Pancreas (tissue), 10 donors: ENCODE measurements around the gene MYO7A. TPM values are rescaled to one million over a fixed set of nuclear protein-coding genes. Genes with fewer than 3 reads are reported as not detected.
"Not testable (repeated sequence)": the region's sequence is repeated elsewhere in the genome, so short reads cannot be mapped to it uniquely, and the experiment has no call there.

ENCODE experiments used
- ATAC-seq, 4 donors: fragments of 200-7000 bp; cut with Tn5 transposase; one replicate each; pipeline versions ENCODE4 v1.8.0 to v1.9.1; 2020; ENCODE audit warnings: mild to moderate bottlenecking in 4 of 4, moderate library complexity in 4 of 4
- DNase-seq, 6 donors: peaks; one replicate each; pipeline ENCODE4 v3.0.0-alpha.2; 2020
- FAIRE-seq: peaks from 2 replicates; lab custom pipeline; 2012; peaks lifted over from hg19 to GRCh38; lab: Jason Lieb, UNC
- H3K27ac ChIP-seq, 4 donors: fragments of 200-600 bp; sonication (generic); 1 replicate in 3 of 4; 2 replicates in 1 of 4; pipeline versions ENCODE4 v1.5.0 to v1.8.0; 2020
- H3K27me3 ChIP-seq, 4 donors: fragments of 200-600 bp; one replicate each; pipeline ENCODE4 v1.8.0; 2021
- H3K36me3 ChIP-seq, 3 donors: fragments of 200-600 bp; sonication (generic) in 1 of 3; one replicate each; pipeline versions ENCODE4 v1.5.0 to v1.8.0; 2020 to 2021
- H3K4me1 ChIP-seq, 3 donors: fragments of 200-600 bp; one replicate each; pipeline ENCODE4 v1.8.0; 2021
- H3K4me3 ChIP-seq, 4 donors: fragments of 200-600 bp; sonication (generic) in 2 of 4; one replicate each; pipeline versions ENCODE4 v1.5.0 to v1.8.0; 2020 to 2021
- H3K9me3 ChIP-seq, 4 donors: fragments of 200-600 bp; one replicate each; pipeline ENCODE4 v1.8.0; 2021
- CTCF ChIP-seq, 4 donors: fragments of 200-600 bp; sonication (generic) in 3 of 4; IDR thresholded peaks; one replicate each; pipeline versions ENCODE4 v1.5.0 to v1.8.0; 2021; ENCODE audit warnings: antibody characterized with exemption in 4 of 4
- WGBS, 2 donors: extraction: QIAGEN DNeasy Blood & Tissue Kit; methylation state at CpG; one replicate each; pipeline ENCODE4 v1.1.7; 2013; 5-methylcytosine and 5-hydroxymethylcytosine counted together
- intact Hi-C, 3 donors: fragments of 100-400 bp; cut with DNase I; formaldehyde crosslinking; loops; one replicate each; pipeline versions ENCODE4 v1.11.1 to v1.14.2; 2022
- polyA plus RNA-seq, 2 donors: library from polyadenylated mRNA; stranded (reverse); fragments of 200-250 nt; gene quantifications; one replicate each; pipeline ENCODE4 v1.2.3, GENCODE V29; 2013
- total RNA-seq, 6 donors: library from RNA; stranded (reverse); fragmentation: NEBNext Ultra II Directional in 4 of 6; extraction: Animal tissue kit (Norgen Biotek cat#: 25700) in 4 of 6; gene quantifications; one replicate each; pipeline versions ENCODE4 v1.2.1 to v1.2.4, GENCODE V29; 2021 to 2023
- donor health status: healthy with polysubstance abuse.
- donor health status: DM: no; HTN: no; CAD: no; lungs with moderate emphysema.
- donor health status: DM: no; HTN: no; CAD: no.
- donor health status: control.
- donor health status: control.
- donor health status: Bipolar disorder and iron deficiency.
- donor health status: DM: yes; HTN: yes; CAD: no.
- donor health status: DM: no; HTN: no; CAD: no.
- donor health status: DM: no; HTN: no; CAD: no.
- donor health status: DM: yes; HTN: yes; CAD: no.

MYO7A gene
- total and polyA plus RNA-seq, 8 donors: 3.8 to 13.3 (median 7.1) TPM

DNA sequence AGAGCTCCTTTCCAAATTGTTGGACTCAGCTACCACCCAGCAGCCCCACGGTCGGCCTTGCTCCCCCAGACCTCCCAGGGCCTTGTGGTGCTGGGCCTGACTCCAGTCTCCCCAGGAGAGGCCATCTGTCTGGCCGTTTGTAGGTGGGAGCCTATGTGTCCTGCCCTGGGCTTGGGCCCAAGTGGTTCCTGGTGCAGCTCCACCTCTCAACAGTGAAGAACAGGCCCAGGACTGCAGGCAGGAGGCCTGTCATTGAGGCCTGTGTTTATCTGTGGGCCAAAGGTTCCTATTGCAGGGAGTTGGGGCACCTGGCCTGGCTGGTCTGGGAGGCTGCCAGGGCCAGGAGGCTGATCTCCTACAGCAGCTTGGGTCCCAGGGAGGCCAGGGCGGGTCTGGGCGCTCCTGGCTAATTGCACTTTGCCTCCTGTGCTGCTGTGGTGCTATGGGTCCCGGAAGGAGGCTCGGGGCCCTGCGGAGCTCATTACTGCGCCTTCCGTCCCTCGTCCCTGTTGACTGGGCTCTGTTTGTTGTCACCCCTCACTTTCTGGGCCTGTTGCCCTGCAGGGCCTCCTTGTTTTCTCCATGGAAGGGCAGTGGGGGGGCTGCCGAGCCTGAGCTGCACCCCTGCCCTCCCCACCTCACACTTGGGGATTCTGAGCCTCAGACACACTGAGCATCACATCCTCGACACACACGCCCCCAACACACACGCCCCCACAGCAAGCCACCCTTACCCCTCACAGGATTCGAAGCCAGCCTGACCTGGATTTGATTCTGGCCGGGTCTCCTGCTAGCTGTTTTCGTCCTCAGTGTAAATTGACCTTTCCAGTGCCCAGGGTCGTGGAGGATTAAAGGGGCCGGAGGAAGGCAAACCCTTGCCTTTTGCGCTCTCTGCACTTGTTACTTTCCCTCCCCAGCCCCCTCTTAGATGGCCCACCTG, 32.2 kb upstream of the MYO7A start:
- no peaks in the 10 kb centered on the region for H3K4me1 ChIP-seq
- DNase-seq (peak; percentile 56 to 85 (median 64)), FAIRE-seq (no peak), ATAC-seq (peak; percentile 73 to 86 (median 80))
- no peak overlapping the region for H3K4me3 ChIP-seq
- H3K36me3 ChIP-seq: no peaks in the 10 kb centered on the region
- intact Hi-C loops: no loop called here
- no peaks in the 10 kb centered on the region for H3K27me3 ChIP-seq
- H3K27ac ChIP-seq: peak overlapping the region in 2 of 4 donors; percentile 12 to 22
- 82 to 83% methylated on average over 21 of the region's 21 CpGs for WGBS, 2 donors
- TF ChIP-seq CTCF (IDR thresholded peaks at IDR 0.05): no peak
- H3K9me3 ChIP-seq: no peaks in the 10 kb centered on the region

- Histone ChIP-seq H3K36me3 (no peaks in the 10 kb centered on the region), H3K27ac (no peak overlapping the region), H3K9me3 (no peaks in the 10 kb centered on the region), H3K4me3 (no peak overlapping the region), H3K27me3 (no peaks in the 10 kb centered on the region), H3K4me1 (no peaks in the 10 kb centered on the region)
- WGBS, 2 donors: 91 to 92% methylated on average over 8 of the region's 8 CpGs
- ATAC-seq (no peak), DNase-seq (peak in 3 of 6 donors; percentile 14 to 45 (median 28)), FAIRE-seq (no peak)
- no peak for TF ChIP-seq CTCF (IDR thresholded peaks at IDR 0.05)
- intact Hi-C loops: no loop called here
Measured at GRCh38 chr11:77096591-77097019, 31.4 kb upstream of the MYO7A start.

GRCh38 chr11:77097180-77097579, 30.9 kb upstream of the MYO7A start:
- H3K27ac ChIP-seq, ATAC-seq, H3K4me3 ChIP-seq, H3K4me1 ChIP-seq, FAIRE-seq, H3K36me3 ChIP-seq, H3K27me3 ChIP-seq, DNase-seq, H3K9me3 ChIP-seq, intact Hi-C loops: not testable (repeated sequence)
- WGBS, 2 donors: 87 to 88% methylated on average over 4 of the region's 4 CpGs

- H3K4me3 ChIP-seq: no peak overlapping the region
- ATAC-seq (no peak), FAIRE-seq (no peak), DNase-seq (peak in 3 of 6 donors; percentile 10 to 46 (median 40))
- H3K27ac ChIP-seq: no peak overlapping the region
- no peaks in the 10 kb centered on the region for H3K4me1 ChIP-seq
- H3K9me3 ChIP-seq: no peaks in the 10 kb centered on the region
- intact Hi-C loops: no loop called here
- no peaks in the 10 kb centered on the region for H3K36me3 ChIP-seq
- WGBS, 2 donors: 90 to 94% methylated on average over 14 of the region's 14 CpGs
- no peak for TF ChIP-seq CTCF (IDR thresholded peaks at IDR 0.05)
- H3K27me3 ChIP-seq: no peaks in the 10 kb centered on the region
Measured at GRCh38 chr11:77100166-77101042, 27.6 kb upstream of the MYO7A start.

- FAIRE-seq: no peak
- Histone ChIP-seq H3K4me1 (peaks cover 0 to 3% (median 0%) of the 10 kb centered on the region in 3 donors), H3K27me3 (no peaks in the 10 kb centered on the region), H3K36me3 (no peaks in the 10 kb centered on the region), H3K4me3 (no peak overlapping the region), H3K27ac (no peak overlapping the region), H3K9me3 (no peaks in the 10 kb centered on the region)
- intact Hi-C loops: no loop called here
- peak in 1 of 4 donors; percentile 12 for TF ChIP-seq CTCF (IDR thresholded peaks at IDR 0.05)
- DNase-seq: no peak
- peak in 1 of 4 donors; percentile 42 for ATAC-seq
- WGBS, 2 donors: 66 to 83% methylated on average over 5 of the region's 5 CpGs
Measured at GRCh38 chr11:77101043-77101537, 27.0 kb upstream of the MYO7A start.
